Renal cortex interstitium (tissue), 11 donors: Measurements from ENCODE around the gene NATD1. TPM values are rescaled to one million over a fixed set of nuclear protein-coding genes. Genes with fewer than 3 reads are reported as not detected.
"Not testable (repeated sequence)": the region's sequence is repeated elsewhere in the genome, so short reads cannot be mapped to it uniquely, and the experiment has no call there.

Source experiments
- DNase-seq, 11 donors: peaks; one replicate each; pipeline ENCODE4 v3.0.0-alpha.2; 2013; ENCODE audit warnings: low read depth in 9 of 11, low spot score in 4 of 11; ENCODE audit errors: extremely low read depth in 1 of 11
- polyA plus RNA-seq, 3 donors: library from polyadenylated mRNA; unstranded; fragments of 120-200 nt; gene quantifications; one replicate each; pipeline ENCODE4 v1.2.1, GENCODE V29; 2013; ENCODE audit not compliant: insufficient read length in 3 of 3

NATD1 gene
- polyA plus RNA-seq, 3 donors = 11.9 to 14.9 (median 13.1) TPM

GRCh38 chr17:21233581-21234347 is 19.4 kb downstream of the NATD1 start:
- no peak for DNase-seq

- no peak for DNase-seq
These were observed 21.0 kb downstream of the NATD1 start for GRCh38 chr17:21232033-21232749.

- no peak for DNase-seq
These were observed 21.7 kb downstream of the NATD1 start for GRCh38 chr17:21231533-21231932.

- DNase-seq = no peak
These were observed 24.4 kb downstream of the NATD1 start for GRCh38 chr17:21228845-21229244.

- no peak for DNase-seq
These were observed 25.1 kb downstream of the NATD1 start for GRCh38 chr17:21228111-21228510.

- DNase-seq = not testable (repeated sequence)
These were observed 25.9 kb downstream of the NATD1 start for GRCh38 chr17:21227277-21227676.

- DNase-seq = no peak
These were observed 30.1 kb downstream of the NATD1 start for GRCh38 chr17:21223086-21223485.

GRCh38 chr17:21218831-21219380 is 34.3 kb downstream of the NATD1 start:
- DNase-seq = no peak

GRCh38 chr17:21218101-21218500 is 35.1 kb downstream of the NATD1 start:
- no peak for DNase-seq

GRCh38 chr17:21217346-21217745 is 35.9 kb downstream of the NATD1 start:
- DNase-seq = no peak

GRCh38 chr17:21215935-21216334 is 37.3 kb downstream of the NATD1 start:
- DNase-seq = no peak

- DNase-seq = peak in 1 of 11 donors; percentile 20
These were observed 38.3 kb downstream of the NATD1 start for GRCh38 chr17:21214777-21215541.

GRCh38 chr17:21214015-21214776 is 39.0 kb downstream of the NATD1 start, which contains the start of gene TMEM11:
Gene TMEM11 (minus strand): TSS chr17:21214161. CDS start chr17:21214152, 9 bp downstream.
- peak; percentile 83 to 93 (median 90) for DNase-seq

- DNase-seq = no peak
These were observed 39.6 kb downstream of the NATD1 start for GRCh38 chr17:21213638-21214014.

- no peak for DNase-seq
These were observed 40.2 kb downstream of the NATD1 start for GRCh38 chr17:21212826-21213637.

- no peak for DNase-seq
These were observed 41.3 kb downstream of the NATD1 start for GRCh38 chr17:21211825-21212479.

GRCh38 chr17:21210411-21211076 is 42.7 kb downstream of the NATD1 start:
- no peak for DNase-seq
